22Rv1 (cell line): ENCODE measurements around the gene PPDPF.

Experiments
- ZFX ChIP-seq: fragments of 450-650 bp; IDR thresholded peaks from 2 replicates; pipeline ENCODE4 v1.6.1; 2017; ENCODE audit warnings: antibody characterized with exemption, borderline replicate concordance
- TF ChIP-seq, protein P1 (sequence below): fragments of 450-650 bp; IDR thresholded peaks from 2 replicates; pipeline ENCODE4 v1.5.1; 2017; ENCODE audit warnings: mild to moderate bottlenecking

DNA sequence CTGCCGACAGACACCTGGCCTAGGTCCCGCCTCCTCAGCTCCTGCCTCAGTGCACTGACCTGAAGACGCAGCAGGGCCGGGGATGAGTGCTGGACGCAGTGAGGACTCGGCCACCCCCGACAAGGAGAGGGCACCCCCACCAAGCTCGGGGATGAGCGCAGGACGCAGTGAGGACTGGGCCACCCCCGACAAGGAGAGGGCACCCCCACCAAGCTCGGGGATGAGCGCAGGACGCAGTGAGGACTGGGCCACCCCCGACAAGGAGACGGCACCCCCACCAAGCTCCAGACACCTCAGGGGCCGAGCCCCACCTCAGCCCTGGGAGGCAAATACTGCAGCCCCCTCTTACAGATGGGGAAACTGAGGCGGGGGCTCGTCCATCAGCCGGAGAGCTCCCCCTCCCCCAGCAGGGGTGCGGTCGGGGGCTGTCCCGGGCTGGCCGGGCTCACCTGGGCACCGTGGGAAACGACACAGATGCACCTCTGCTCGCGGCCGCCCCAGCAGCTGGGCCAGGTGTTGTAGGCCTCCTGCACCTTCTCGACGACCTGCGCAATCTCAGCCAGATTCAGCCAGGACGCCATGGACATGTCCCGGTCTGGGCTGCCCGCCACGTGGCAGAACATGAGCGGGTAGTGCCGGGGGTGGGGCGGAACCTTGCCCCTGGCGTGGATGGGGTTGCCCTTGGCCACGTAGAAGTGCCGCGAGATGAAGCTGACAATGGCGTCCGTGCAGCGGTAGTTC lies 46.0 kb downstream of the PPDPF start:
- TF ChIP-seq, protein P1, sequence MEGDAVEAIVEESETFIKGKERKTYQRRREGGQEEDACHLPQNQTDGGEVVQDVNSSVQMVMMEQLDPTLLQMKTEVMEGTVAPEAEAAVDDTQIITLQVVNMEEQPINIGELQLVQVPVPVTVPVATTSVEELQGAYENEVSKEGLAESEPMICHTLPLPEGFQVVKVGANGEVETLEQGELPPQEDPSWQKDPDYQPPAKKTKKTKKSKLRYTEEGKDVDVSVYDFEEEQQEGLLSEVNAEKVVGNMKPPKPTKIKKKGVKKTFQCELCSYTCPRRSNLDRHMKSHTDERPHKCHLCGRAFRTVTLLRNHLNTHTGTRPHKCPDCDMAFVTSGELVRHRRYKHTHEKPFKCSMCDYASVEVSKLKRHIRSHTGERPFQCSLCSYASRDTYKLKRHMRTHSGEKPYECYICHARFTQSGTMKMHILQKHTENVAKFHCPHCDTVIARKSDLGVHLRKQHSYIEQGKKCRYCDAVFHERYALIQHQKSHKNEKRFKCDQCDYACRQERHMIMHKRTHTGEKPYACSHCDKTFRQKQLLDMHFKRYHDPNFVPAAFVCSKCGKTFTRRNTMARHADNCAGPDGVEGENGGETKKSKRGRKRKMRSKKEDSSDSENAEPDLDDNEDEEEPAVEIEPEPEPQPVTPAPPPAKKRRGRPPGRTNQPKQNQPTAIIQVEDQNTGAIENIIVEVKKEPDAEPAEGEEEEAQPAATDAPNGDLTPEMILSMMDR = no peak
- no peak for TF ChIP-seq ZFX
